Astrocyte (in vitro differentiated cells and primary cell): Measurements from ENCODE around the gene IL20. TPM values are rescaled to one million over a fixed set of nuclear protein-coding genes. Genes with fewer than 3 reads are reported as not detected.
A peak's percentile ranks its signal among the peaks of the same experiment; 100 is the strongest.

ENCODE experiments used
- DNase-seq: peaks from one replicate; pipeline ENCODE4 v3.0.0-alpha.2; 2010; ENCODE audit warnings: low read depth
- FAIRE-seq: peaks from 2 replicates; lab custom pipeline; 2011; peaks lifted over from hg19 to GRCh38; lab: Jason Lieb, UNC
- H2AFZ ChIP-seq: 2 replicates; pipeline ENCODE4 v1.6.0; 2012; ENCODE audit warnings: low read depth, low read length, inconsistent platforms
- H3K27ac ChIP-seq: 2 replicates; pipeline ENCODE4 v1.5.1; 2011; ENCODE audit warnings: low read depth, low read length, inconsistent platforms
- H3K27me3 ChIP-seq: 2 replicates; pipeline ENCODE4 v1.6.0; 2011; ENCODE audit warnings: low read length, inconsistent platforms; ENCODE audit not compliant: insufficient read depth
- H3K36me3 ChIP-seq: 2 replicates; pipeline ENCODE4 v1.5.1; 2011; ENCODE audit warnings: low read length, inconsistent platforms; ENCODE audit not compliant: insufficient read depth
- H3K4me1 ChIP-seq: 2 replicates; pipeline ENCODE4 v1.5.1; 2011; ENCODE audit warnings: low read length, inconsistent platforms; ENCODE audit not compliant: insufficient read depth
- H3K4me2 ChIP-seq: 2 replicates; pipeline ENCODE4 v1.6.0; 2012; ENCODE audit warnings: low read length, inconsistent platforms
- H3K4me3 ChIP-seq: 2 replicates; pipeline ENCODE4 v1.5.1; 2011; ENCODE audit warnings: low read depth, mild to moderate bottlenecking, low read length, inconsistent platforms; ENCODE audit not compliant: insufficient read depth
- H3K79me2 ChIP-seq: 2 replicates; pipeline ENCODE4 v1.6.0; 2012; ENCODE audit warnings: mild to moderate bottlenecking, low read length, inconsistent platforms; ENCODE audit not compliant: insufficient read depth
- H3K9ac ChIP-seq: 2 replicates; pipeline ENCODE4 v1.6.0; 2012; ENCODE audit warnings: mild to moderate bottlenecking, low read length, inconsistent platforms
- H3K9me3 ChIP-seq: 2 replicates; pipeline ENCODE4 v1.5.1; 2012; ENCODE audit warnings: low read depth, mild to moderate bottlenecking, low read length, inconsistent platforms; ENCODE audit not compliant: insufficient read depth
- H4K20me1 ChIP-seq: 2 replicates; pipeline ENCODE4 v1.6.0; 2012; ENCODE audit warnings: low read length, inconsistent platforms; ENCODE audit not compliant: insufficient read depth
- H3K27ac Mint-ChIP-seq: one replicate; pipeline ENCODE4 v1.8.0; 2021; ENCODE audit warnings: mild to moderate bottlenecking, mixed read lengths; ENCODE audit not compliant: unreplicated experiment
- H3K27me3 Mint-ChIP-seq: one replicate; pipeline ENCODE4 v1.8.0; 2021; ENCODE audit warnings: low read depth, mixed read lengths; ENCODE audit not compliant: unreplicated experiment
- H3K36me3 Mint-ChIP-seq: one replicate; pipeline ENCODE4 v1.8.0; 2021; ENCODE audit warnings: low read depth, mixed read lengths; ENCODE audit not compliant: unreplicated experiment
- H3K4me1 Mint-ChIP-seq: one replicate; pipeline ENCODE4 v1.8.0; 2021; ENCODE audit warnings: low read depth, mixed read lengths; ENCODE audit not compliant: unreplicated experiment
- H3K4me3 Mint-ChIP-seq: one replicate; pipeline ENCODE4 v1.8.0; 2021; ENCODE audit warnings: mild to moderate bottlenecking, moderate library complexity, mixed read lengths; ENCODE audit not compliant: unreplicated experiment
- H3K9me3 Mint-ChIP-seq: one replicate; pipeline ENCODE4 v1.8.0; 2021; ENCODE audit warnings: mild to moderate bottlenecking, mixed read lengths; ENCODE audit not compliant: unreplicated experiment
- CTCF ChIP-seq: IDR thresholded peaks from 2 replicates; pipeline ENCODE4 v1.5.1; 2011; ENCODE audit warnings: low read depth, mild to moderate bottlenecking, inconsistent platforms, low read length, moderate library complexity; ENCODE audit not compliant: insufficient read depth
- EZH2 ChIP-seq: IDR thresholded peaks from 2 replicates; pipeline ENCODE4 v1.6.1; 2012; ENCODE audit warnings: mild to moderate bottlenecking, low read length, inconsistent platforms; ENCODE audit not compliant: insufficient read depth
- total RNA-seq: library from RNA; stranded (reverse); gene quantifications from 2 replicates; pipeline ENCODE4 v1.2.1, GENCODE V29; 2021

The IL20 gene
- total RNA-seq, 1 donor from 2014 or later: not detected

GRCh38 chr1:206887701-206888100, 22.3 kb downstream of the IL20 start:
- peaks cover 18% of the 10 kb centered on the region for H3K4me1 Mint-ChIP-seq
- peaks cover 10% of the 10 kb centered on the region for H3K27me3 Mint-ChIP-seq
- Histone ChIP-seq H3K9ac (no peak overlapping the region), H3K4me3 (no peak overlapping the region), H3K27me3 (peaks cover 5% of the 10 kb centered on the region), H3K27ac (no peak overlapping the region), H3K4me2 (no peak overlapping the region), H3K9me3 (no peaks in the 10 kb centered on the region), H2AFZ (no peak overlapping the region), H3K79me2 (no peaks in the 10 kb centered on the region), H3K36me3 (no peaks in the 10 kb centered on the region), H4K20me1 (no peaks in the 10 kb centered on the region), H3K4me1 (peaks cover 5% of the 10 kb centered on the region)
- H3K36me3 Mint-ChIP-seq: no peaks in the 10 kb centered on the region
- H3K27ac Mint-ChIP-seq: no peak overlapping the region
- no peak overlapping the region for H3K4me3 Mint-ChIP-seq
- no peak for TF ChIP-seq CTCF
- no peak for DNase-seq
- FAIRE-seq: no peak
- peaks cover 2% of the 10 kb centered on the region for H3K9me3 Mint-ChIP-seq

GRCh38 chr1:206890125-206891060, 25.0 kb downstream of the IL20 start:
- Mint-ChIP-seq H3K27ac (no peak overlapping the region), H3K36me3 (no peaks in the 10 kb centered on the region), H3K4me1 (peaks cover 18% of the 10 kb centered on the region), H3K27me3 (peaks cover 6% of the 10 kb centered on the region), H3K9me3 (peaks cover 2% of the 10 kb centered on the region), H3K4me3 (no peak overlapping the region)
- DNase-seq (peak; percentile 76), FAIRE-seq (no peak)
- H3K4me1 ChIP-seq: peaks cover 5% of the 10 kb centered on the region
- H3K27ac ChIP-seq: no peak overlapping the region
- H3K9ac ChIP-seq: no peak overlapping the region
- H3K4me3 ChIP-seq: no peak overlapping the region
- TF ChIP-seq CTCF (no peak), EZH2 (no peak)
- no peaks in the 10 kb centered on the region for H3K36me3 ChIP-seq
- no peaks in the 10 kb centered on the region for H4K20me1 ChIP-seq
- no peaks in the 10 kb centered on the region for H3K9me3 ChIP-seq
- H3K4me2 ChIP-seq: peak overlapping the region; percentile 52
- no peaks in the 10 kb centered on the region for H3K79me2 ChIP-seq
- peaks cover 1% of the 10 kb centered on the region for H3K27me3 ChIP-seq
- no peak overlapping the region for H2AFZ ChIP-seq

GRCh38 chr1:206891412-206891811, 26.0 kb downstream of the IL20 start:
- Histone ChIP-seq H3K4me1 (peaks cover 5% of the 10 kb centered on the region), H3K9ac (no peak overlapping the region), H3K27me3 (no peaks in the 10 kb centered on the region), H3K27ac (no peak overlapping the region), H3K4me3 (no peak overlapping the region), H3K79me2 (no peaks in the 10 kb centered on the region), H2AFZ (no peak overlapping the region), H3K4me2 (no peak overlapping the region), H3K9me3 (no peaks in the 10 kb centered on the region), H3K36me3 (no peaks in the 10 kb centered on the region), H4K20me1 (no peaks in the 10 kb centered on the region)
- no peak for FAIRE-seq
- Mint-ChIP-seq H3K4me3 (no peak overlapping the region), H3K4me1 (peaks cover 22% of the 10 kb centered on the region), H3K27me3 (peaks cover 3% of the 10 kb centered on the region), H3K36me3 (no peaks in the 10 kb centered on the region), H3K9me3 (peaks cover 2% of the 10 kb centered on the region), H3K27ac (no peak overlapping the region)
- TF ChIP-seq CTCF (no peak), EZH2 (no peak)
- DNase-seq: no peak
